Measurements from ENCODE around the gene GMDS.

The GMDS gene

DNA sequence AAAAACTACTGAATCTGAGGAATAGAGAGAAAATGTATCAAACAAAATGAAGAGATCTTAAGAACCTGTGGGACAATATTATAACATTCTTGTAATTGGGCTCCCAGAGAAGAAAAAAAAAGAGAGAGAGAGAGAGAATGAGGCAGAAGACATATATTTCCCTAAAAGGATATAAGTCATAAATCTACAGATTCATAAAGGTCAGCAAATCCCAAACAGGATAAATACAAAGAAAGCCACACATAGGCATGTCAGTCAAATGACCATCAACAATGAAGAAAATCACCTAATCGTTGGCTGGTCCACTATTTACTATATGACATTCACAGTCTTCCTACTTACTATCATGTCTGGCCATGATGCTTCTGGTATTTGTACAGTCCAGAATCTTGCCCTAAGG is 190.3 kb downstream of the GMDS start:
- TF ChIP-seq, protein P1, sequence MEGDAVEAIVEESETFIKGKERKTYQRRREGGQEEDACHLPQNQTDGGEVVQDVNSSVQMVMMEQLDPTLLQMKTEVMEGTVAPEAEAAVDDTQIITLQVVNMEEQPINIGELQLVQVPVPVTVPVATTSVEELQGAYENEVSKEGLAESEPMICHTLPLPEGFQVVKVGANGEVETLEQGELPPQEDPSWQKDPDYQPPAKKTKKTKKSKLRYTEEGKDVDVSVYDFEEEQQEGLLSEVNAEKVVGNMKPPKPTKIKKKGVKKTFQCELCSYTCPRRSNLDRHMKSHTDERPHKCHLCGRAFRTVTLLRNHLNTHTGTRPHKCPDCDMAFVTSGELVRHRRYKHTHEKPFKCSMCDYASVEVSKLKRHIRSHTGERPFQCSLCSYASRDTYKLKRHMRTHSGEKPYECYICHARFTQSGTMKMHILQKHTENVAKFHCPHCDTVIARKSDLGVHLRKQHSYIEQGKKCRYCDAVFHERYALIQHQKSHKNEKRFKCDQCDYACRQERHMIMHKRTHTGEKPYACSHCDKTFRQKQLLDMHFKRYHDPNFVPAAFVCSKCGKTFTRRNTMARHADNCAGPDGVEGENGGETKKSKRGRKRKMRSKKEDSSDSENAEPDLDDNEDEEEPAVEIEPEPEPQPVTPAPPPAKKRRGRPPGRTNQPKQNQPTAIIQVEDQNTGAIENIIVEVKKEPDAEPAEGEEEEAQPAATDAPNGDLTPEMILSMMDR (IDR thresholded peaks at IDR 0.05; ENCODE audit: low read depth, low read length) = no peak
- no peak overlapping the region for H3K4me3 ChIP-seq (replicated peaks in 1 of 2; ENCODE audit: low read depth in 2 of 2, low read length in 2 of 2)

DNA sequence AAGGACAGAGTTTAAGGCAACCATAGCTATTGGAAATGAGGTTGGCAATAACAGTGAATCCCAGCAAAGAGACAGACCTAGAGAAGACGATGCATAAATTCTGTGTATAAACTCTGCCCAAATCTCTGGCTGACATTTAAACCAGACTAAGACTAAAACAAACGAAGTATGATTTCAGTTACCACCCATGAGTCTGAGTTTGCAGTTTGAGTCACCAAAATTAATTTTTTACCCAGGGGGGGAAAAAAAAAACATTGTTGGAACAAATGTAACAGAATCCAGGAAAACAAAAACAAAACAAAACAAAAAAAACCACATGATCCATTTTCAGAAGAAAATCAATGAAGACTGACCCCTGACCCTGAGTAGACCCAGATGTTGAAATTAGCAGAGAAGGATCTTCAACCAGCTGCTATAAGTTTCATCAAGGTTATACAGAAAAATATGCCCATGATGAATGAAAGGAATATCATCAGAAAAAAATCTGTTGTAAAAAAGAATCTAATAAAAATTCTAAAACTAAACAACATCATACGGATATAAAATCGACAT is 190.8 kb downstream of the GMDS start:
- no peak overlapping the region for H3K4me3 ChIP-seq (replicated peaks in 1 of 2; ENCODE audit: low read depth in 2 of 2, low read length in 2 of 2)
- TF ChIP-seq, protein P1 (IDR thresholded peaks at IDR 0.05; ENCODE audit: low read depth, low read length) = no peak
- no peak for DNase-seq (ENCODE audit: low read depth in 2 of 2)

More for the DNA sequence above, 190.3 kb downstream of the GMDS start:
- no peak for DNase-seq (ENCODE audit: low read depth in 2 of 2)

DNA sequence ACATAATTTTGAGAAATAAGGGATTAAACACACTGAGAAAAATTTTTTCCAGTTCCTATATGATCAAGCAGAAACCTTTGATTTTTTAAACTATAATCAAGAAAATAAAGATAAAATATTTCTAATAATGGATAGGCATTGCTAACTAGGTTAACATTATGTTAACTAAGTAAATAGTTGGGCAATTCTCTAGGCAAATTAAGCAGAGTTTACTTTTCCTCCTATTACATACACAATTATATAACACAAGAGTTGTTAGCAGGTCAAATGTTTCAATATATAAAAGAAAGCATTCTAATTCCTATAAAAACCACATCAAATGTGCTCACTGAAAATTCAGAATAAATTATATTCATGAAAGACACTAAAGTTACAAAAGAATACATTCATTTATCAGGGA is 191.7 kb downstream of the GMDS start:
- no peak overlapping the region for H3K4me3 ChIP-seq (replicated peaks in 1 of 2; ENCODE audit: low read depth in 2 of 2, low read length in 2 of 2)
- TF ChIP-seq, protein P1 (IDR thresholded peaks at IDR 0.05; ENCODE audit: low read depth, low read length) = no peak
- DNase-seq (ENCODE audit: low read depth in 2 of 2) = no peak

DNA sequence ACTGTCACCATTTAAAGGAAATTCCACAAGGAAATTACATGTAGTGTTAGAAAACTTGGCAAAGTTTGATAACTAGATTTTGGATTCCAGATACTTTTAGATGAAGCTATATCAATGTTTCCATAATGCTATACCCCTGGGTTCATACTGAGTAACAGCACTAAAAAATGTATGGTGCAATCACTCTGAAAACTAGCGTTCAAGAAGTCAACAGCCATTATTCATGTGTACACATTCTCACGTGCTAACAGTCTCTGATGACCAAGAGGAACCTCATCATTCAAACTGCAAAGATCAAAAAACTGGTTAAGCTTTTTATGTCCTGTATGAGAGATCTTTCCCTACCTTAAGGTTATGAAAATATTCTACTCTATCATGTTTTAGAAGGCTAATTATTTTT is 197.6 kb downstream of the GMDS start:
- no peak overlapping the region for H3K4me3 ChIP-seq (replicated peaks in 1 of 2; ENCODE audit: low read depth in 2 of 2, low read length in 2 of 2)
- peak in 1 of 2 donors; percentile 31 for DNase-seq (ENCODE audit: low read depth in 2 of 2)
- TF ChIP-seq, protein P1 (IDR thresholded peaks at IDR 0.05; ENCODE audit: low read depth, low read length) = no peak

DNA sequence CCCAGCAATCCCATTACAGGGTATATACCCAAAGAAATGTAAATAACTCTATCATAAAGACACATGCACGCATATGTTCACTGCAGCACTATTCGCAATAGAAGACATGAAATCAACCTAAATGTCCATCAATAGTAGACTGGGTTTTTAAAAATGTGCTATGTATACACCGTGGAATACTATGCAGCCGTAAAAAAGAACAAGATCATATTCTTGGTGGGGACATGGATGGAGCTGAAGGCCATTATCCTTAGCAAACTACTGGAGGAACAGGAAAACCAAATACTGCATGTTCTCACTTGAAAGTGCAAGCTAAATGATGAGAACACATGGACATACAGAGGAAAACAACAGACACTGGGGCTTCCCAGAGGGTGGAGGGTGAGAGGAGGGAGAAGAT is 201.2 kb downstream of the GMDS start:
- no peak for DNase-seq (ENCODE audit: low read depth in 2 of 2)
- H3K4me3 ChIP-seq (replicated peaks in 1 of 2; ENCODE audit: low read depth in 2 of 2, low read length in 2 of 2) = no peak overlapping the region
- TF ChIP-seq, protein P1 (IDR thresholded peaks at IDR 0.05; ENCODE audit: low read depth, low read length) = no peak

DNA sequence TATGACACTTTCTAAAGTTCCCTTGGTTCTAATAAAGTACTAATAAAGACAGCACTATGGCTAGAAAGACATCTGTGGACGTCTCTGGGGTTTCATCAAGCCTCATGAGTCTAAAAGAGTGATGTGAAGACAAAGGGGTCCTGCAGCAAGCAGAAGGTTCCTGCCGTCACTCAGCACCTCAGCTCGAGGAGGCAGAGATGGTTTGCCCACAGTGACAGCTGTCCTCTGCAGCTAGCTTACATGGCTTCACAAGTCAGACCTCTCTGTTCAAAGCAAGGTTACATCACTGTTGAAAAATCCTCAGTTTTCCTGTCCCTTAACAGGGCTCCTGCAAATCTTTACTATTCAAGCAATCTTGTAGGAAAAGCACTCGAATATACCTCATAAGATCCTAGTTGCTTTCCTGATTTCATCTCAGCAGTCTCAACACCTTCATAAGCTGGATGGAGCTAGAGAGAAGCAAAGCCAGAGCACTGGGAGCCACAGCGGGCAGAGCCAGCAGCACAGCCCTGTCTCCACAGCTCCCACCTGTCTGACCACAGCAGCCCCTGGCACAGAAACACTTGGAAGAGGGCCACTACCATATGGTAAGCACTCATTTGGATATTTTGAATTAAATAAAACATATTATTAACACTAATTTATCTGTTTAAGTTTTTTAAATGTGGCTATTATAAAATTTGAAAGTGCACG is 202.3 kb downstream of the GMDS start:
- H3K4me3 ChIP-seq (replicated peaks in 1 of 2; ENCODE audit: low read depth in 2 of 2, low read length in 2 of 2) = no peak overlapping the region
- DNase-seq (ENCODE audit: low read depth in 2 of 2) = no peak
- TF ChIP-seq, protein P1 (IDR thresholded peaks at IDR 0.05; ENCODE audit: low read depth, low read length) = no peak
